GM12801 (cell line): Measurements from ENCODE around the gene SAC3D1.

Source experiments
- CTCF ChIP-seq: IDR thresholded peaks from one replicate; pipeline ENCODE4 v1.5.1; 2011; ENCODE audit warnings: control low read depth; ENCODE audit not compliant: insufficient read length; ENCODE audit errors: extremely low read depth

Gene SAC3D1

GRCh38 chr11:65086809-65087208 is 45.8 kb downstream of the SAC3D1 start:
- TF ChIP-seq CTCF: no peak

- no peak for TF ChIP-seq CTCF
Measured at GRCh38 chr11:65087216-65087615, 46.2 kb downstream of the SAC3D1 start.

- no peak for TF ChIP-seq CTCF
Measured at GRCh38 chr11:65087827-65088226, 46.8 kb downstream of the SAC3D1 start.

GRCh38 chr11:65089621-65090020 is 48.6 kb downstream of the SAC3D1 start:
- no peak for TF ChIP-seq CTCF

GRCh38 chr11:65090628-65091027 is 49.6 kb downstream of the SAC3D1 start:
- TF ChIP-seq CTCF: no peak
